Astrocyte of the cerebellum (primary cell): Measurements from ENCODE around the gene REPIN1.

ENCODE experiments used
- DNase-seq: peaks from one replicate; pipeline ENCODE4 v3.0.0-alpha.2; 2011; ENCODE audit warnings: low read depth
- H3K4me3 ChIP-seq: 2 replicates; pipeline ENCODE4 v1.5.1; 2011; ENCODE audit warnings: mild to moderate bottlenecking, low read depth, low read length, moderate library complexity
- in situ Hi-C: cut with HindIII; loops from 2 replicates; pipeline ENCODE4 v1.10.0; 2017; ENCODE audit warnings: low sequenced_read_pairs
- TF ChIP-seq, protein P1 (sequence below): IDR thresholded peaks from 2 replicates; pipeline ENCODE4 v1.5.1; 2012; ENCODE audit warnings: low read length, low read depth, moderate library complexity, mild to moderate bottlenecking; ENCODE audit errors: missing control alignments

The REPIN1 gene

DNA sequence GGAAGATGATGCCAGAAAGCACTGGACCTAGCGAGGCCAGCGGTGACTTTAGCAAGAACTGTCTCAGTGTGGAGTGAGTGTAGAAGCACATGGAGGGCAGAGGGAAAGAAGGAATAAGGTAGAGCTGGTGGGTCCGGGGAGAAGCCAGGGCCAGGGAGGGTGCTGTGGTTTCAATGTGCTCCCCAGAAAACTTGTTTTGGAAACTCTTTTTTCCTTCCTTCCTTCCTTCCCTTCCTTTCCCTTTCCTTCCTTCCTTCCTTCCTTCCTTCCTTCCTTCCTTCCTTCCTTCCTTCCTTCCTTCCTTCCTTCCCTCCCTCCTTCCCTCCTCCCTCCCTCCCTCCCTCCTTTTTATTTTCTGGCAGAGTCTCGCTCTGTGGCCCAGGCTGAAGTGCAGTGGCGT, 21.7 kb upstream of the REPIN1 start:
- no peak for DNase-seq
- TF ChIP-seq, protein P1, sequence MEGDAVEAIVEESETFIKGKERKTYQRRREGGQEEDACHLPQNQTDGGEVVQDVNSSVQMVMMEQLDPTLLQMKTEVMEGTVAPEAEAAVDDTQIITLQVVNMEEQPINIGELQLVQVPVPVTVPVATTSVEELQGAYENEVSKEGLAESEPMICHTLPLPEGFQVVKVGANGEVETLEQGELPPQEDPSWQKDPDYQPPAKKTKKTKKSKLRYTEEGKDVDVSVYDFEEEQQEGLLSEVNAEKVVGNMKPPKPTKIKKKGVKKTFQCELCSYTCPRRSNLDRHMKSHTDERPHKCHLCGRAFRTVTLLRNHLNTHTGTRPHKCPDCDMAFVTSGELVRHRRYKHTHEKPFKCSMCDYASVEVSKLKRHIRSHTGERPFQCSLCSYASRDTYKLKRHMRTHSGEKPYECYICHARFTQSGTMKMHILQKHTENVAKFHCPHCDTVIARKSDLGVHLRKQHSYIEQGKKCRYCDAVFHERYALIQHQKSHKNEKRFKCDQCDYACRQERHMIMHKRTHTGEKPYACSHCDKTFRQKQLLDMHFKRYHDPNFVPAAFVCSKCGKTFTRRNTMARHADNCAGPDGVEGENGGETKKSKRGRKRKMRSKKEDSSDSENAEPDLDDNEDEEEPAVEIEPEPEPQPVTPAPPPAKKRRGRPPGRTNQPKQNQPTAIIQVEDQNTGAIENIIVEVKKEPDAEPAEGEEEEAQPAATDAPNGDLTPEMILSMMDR = no peak
- no peak overlapping the region for H3K4me3 ChIP-seq
- in situ Hi-C loops = no loop called here

DNA sequence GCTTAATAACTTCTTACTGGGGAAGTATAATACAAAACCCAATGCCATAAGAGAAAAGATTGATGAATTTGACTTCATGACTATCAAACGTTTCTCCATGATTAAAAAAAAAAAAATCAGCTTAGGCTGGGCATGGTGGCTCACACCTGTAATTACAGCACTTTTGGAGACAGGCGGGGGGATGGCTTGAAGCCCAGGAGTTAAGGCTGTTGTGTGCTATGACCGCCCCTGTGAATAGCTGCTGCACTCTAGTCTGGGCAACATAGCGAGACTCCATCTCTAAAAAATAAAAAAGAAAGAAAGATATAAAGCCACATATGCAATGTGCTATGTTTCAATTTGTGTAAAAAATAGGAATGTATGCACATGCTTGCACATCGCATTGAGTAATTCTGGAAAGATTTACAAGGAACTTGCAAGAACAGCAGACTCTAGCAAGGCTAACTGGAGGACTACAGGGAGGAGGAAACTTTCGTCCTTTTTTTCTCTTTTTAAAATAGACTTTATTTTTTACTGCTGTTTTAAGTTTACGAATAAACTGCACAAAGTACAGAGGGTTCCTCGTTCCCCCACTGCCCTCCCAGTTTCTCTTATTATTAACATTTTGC, 16.9 kb upstream of the REPIN1 start:
- DNase-seq = no peak
- H3K4me3 ChIP-seq = no peak overlapping the region
- TF ChIP-seq, protein P1 = no peak
- in situ Hi-C loops = no loop called here

DNA sequence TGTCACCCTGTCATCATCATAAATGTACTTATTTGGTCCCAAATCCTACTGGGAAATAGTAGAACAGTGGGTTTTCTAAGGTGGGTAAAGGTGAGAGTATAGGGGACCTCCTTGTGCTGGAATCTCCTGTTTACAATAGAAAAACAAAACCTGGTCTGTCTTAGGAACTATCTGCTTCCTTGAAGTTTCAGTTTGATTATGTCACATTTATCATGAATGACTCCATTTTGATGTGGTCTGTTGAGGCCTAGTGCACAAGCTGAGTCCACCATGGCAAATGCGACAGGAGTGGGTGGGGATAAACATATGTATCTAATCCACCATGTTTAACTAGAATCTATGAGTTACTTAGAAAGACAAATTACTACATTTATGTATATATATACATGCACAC, 13.0 kb upstream of the REPIN1 start:
- no peak for DNase-seq
- in situ Hi-C loops = no loop called here
- TF ChIP-seq, protein P1 = no peak
- H3K4me3 ChIP-seq = no peak overlapping the region

DNA sequence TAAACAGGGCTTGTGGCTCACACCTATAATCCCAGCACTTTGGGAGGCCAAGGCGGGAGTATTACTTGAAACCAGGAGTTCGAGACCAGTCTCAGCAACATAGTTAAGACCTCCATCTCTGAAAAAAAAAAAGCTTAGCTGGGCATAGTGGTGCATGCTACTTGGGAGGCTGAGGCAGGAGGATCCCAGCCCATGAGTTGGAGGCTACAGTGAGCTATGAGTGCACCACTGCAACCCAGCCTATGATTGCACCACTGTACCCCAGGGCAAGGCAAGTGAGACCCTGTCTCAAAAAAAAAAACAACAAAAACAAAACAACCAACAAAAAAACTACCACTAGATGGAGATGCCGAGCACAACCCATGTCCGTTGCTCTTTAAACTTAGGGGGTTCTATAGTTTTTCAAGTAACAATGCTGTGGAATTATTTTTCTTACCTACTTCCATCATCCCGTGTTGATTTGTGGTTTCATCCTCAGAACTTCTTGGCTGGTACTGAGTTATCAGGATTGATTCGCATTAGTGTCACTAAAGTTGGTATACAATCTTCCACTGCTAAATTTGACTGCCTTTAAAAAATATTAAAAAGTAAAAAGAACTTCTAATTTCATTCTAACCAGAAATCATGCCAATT, 12.2 kb upstream of the REPIN1 start:
- TF ChIP-seq, protein P1 = peak; percentile 79
- in situ Hi-C loops = no loop called here
- no peak overlapping the region for H3K4me3 ChIP-seq
- DNase-seq = no peak

DNA sequence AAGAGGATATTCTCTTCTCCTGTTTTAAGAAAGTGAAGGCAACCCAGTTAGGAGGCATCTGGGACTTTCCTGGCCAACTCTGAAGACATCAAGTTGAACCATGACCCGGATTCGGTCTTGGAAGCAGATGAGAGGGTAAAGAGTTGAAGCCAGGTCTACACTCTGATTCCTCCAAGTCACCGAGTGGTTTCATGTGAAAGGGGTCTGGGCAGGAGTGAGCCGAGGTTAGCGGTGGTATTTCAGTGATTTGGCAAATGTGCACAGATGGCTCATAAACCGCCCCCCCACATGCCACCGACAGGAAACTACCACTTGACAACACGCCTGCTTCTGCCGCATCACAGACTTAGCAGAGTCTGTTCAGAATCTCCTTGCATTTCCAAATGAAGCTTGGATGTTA, 11.4 kb upstream of the REPIN1 start:
- TF ChIP-seq, protein P1 = no peak
- no peak overlapping the region for H3K4me3 ChIP-seq
- in situ Hi-C loops = no loop called here
- DNase-seq = no peak

DNA sequence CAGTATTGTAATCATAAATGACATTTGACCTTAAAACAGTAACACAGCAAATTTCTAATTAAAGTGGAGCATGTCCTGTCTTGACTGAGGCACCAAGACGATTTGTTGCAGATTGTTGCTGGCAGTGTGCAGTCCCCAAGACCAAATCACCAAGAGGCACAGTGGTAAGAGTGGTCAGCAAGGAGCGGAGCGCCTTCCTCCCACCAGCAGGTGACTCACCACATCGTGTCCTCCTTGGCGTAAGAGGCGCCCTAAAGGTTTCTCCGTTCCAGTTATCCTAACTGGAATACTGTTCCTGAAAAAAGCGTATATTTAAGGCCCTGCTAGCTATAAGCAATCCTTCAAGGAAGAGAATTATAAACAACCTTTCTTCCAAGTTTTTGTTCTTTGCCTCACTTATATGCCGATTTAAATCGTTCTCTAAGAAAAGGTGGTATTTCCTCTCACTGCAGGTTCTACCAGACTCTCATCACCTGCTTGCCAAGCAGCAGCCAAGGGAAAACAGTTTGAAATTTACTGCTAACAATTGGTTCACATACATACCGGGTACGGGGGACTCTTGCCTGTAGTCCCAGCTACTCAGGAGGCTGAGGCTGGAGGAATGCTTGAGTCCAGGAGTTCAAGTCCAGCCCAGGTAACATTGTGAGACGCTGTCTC, 10.7 kb upstream of the REPIN1 start:
- TF ChIP-seq, protein P1 = no peak
- in situ Hi-C loops = no loop called here
- no peak for DNase-seq
- H3K4me3 ChIP-seq = no peak overlapping the region
